Measurements from ENCODE around the gene ADIPOR1.
A peak's percentile ranks its signal among the peaks of the same experiment; 100 is the strongest.
"Not testable (repeated sequence)": the region's sequence is repeated elsewhere in the genome, so short reads cannot be mapped to it uniquely, and the experiment has no call there.

Gene ADIPOR1

DNA sequence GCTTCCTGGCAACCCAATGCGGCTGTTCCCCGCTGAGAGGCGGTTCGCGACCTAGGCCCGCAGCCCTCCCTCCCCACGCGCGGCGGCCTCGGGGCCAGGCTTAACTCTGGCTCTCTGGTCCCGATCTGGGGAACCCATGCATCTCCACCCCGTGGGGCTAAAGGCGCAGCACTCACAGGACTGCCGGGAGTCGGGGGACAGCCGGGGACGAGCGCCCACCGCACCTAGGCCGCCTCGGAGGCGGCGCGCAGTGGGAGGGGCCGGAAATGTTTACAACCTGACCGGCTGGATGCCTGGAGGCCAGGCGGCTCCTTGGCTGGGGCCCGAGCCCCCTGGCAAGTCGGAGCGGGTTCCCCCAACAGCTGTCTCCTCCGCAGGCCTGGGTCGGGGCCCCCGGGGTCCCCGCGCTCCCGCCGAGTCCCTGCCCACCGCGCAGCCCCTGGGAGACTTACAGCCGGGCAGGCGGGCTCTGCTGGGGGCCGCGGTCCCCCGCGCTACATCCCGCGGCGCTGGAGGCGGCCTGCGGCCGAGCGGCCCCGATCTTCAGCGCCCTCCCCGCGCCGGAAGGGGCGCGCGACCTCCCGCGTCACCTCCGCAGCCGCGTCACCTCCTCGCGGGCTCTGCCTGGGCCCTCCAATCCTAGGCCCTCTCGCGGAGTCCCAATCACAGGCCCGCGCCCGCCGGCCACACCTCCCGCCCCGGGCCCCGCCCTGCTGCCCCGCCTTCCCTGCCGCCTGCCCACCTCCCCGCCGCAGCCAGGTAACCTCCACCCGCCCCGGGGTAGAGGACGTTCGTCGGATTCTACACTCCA lies at the start of gene ADIPOR1:
TSS of gene ADIPOR1 (minus strand) at position 580 of the 811 bp plus-strand sequence. CDS start 7,242 bp downstream, outside the sequence.
- peak; percentile 89 for DNase-seq (ENCODE audit: low read depth)

DNA sequence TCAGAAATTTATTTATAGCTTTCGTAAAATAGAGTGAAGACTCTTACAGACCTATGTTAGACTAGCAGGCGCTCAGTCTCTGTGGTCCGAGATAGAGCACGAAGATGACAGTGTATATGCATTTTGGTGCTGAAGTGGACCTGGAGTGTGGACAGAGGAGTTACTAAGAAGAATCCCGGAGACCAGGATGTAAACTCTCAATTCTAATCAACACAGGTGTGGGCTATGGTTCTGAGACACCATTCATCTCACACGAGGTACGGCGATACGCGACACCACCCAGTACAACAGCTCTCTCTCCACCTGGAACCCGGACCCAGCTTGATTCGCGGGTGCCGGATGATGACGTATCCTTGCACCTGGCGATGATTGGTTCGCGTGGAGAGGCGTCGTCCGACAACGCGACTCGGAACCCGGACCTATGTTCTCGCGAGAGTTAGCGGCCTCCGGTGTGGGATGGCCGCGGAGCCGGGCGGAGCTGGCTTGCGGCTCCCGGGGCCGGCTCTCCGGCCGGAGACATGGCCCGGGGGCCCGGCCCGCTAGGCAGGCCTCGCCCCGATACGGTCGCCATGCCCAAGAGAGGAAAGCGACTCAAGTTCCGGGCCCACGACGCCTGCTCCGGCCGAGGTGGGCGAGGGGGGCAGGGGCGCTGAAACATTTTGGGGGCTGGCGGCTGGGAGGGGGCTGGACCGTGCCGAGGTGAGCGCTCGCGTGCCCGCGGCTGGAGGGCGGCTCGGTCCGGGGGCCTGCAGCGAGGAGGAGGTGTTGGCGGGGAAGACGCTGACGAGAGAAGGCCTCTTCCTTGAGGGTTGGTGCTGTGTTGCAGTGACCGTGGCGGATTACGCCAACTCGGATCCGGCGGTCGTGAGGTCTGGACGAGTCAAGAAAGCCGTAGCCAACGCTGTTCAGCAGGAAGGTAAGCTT lies 49.1 kb upstream of the ADIPOR1 start, which contains the start of gene TMEM183A:
TSS of gene TMEM183A (plus strand) at position 427 of the 924 bp plus-strand sequence. CDS start at position 519, 92 bp downstream.
- peak; percentile 92 for DNase-seq (ENCODE audit: low read depth)

GRCh38 chr1:203005395-203006142 lies 47.5 kb upstream of the ADIPOR1 start:
- DNase-seq (ENCODE audit: low read depth) = not testable (repeated sequence)

GRCh38 chr1:203002951-203003350 lies 44.8 kb upstream of the ADIPOR1 start:
- no peak for DNase-seq (ENCODE audit: low read depth)

DNA sequence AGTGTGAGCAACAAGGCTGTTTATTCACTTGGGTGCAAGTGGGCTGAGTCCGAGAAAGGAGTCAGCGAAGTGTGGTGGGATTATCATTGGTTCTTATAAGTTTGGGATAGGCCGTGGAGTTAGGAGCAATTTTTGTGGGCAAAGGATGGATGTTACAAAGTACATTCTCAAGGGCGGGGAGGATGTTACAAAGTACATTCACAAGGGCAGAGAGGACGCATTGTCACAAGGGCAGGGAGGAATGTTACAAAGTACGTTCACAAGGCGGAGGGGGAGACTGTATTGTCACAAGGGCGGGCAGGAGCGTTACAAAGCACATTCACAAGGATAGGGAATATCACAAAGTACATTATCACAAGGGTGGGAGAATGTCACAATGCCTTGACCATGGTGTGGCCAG lies 43.9 kb upstream of the ADIPOR1 start:
- DNase-seq (ENCODE audit: low read depth) = no peak

DNA sequence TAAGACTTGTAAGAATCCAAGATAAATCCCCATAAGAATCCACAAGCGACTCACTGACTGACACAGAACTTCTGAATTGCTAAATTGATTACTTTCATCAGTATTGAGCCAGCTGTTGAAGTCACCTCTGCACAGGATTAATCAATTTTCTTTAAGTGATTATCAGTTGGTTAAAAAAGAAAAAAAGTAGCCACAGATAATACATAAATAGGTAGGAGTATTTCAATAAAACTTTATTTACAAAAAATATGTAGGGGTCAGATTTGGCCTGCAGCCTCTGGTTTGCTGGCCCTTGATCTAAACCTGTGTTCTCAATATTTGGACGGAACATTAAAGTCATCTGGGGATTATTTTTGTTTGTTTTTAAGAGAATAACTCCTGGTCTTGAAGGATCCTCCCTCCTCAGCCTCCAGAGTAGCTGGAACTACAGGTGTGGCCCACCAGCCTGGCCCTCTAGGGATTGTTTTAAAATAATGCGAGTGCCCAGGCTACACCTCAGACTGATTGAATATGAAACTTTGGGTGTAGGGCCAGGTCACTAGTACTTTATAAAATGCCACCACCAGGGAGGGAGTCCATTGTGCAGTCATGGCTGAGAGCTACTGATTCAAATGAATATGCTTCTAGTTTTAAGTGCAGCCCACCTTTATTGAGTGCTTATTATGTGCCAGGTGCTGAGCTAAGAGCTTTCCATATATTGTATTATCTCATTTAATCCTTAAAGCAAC lies 42.3 kb upstream of the ADIPOR1 start:
- DNase-seq (ENCODE audit: low read depth) = no peak

- DNase-seq (ENCODE audit: low read depth) = peak; percentile 54
These were observed 41.0 kb upstream of the ADIPOR1 start for GRCh38 chr1:202998836-202999750.

DNA sequence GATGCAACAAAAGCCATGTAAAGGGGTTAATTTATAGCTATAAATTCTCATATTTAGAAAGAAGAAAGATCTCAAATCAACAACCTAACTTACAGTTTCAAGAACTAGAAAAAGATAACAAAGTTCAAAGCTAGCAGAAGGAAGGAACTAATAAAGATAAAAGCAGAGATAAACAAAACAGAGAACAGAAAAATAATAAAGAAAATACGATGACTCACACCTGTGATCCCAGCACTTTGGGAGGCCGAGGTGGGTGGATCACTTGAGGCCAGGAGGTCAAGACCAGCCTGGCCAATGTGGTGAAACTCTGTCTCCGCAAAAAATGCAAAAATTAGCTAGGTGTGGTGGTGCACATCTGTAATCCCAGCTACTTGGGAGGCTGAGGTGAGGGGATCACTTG lies 36.6 kb upstream of the ADIPOR1 start:
- DNase-seq (ENCODE audit: low read depth) = no peak

DNA sequence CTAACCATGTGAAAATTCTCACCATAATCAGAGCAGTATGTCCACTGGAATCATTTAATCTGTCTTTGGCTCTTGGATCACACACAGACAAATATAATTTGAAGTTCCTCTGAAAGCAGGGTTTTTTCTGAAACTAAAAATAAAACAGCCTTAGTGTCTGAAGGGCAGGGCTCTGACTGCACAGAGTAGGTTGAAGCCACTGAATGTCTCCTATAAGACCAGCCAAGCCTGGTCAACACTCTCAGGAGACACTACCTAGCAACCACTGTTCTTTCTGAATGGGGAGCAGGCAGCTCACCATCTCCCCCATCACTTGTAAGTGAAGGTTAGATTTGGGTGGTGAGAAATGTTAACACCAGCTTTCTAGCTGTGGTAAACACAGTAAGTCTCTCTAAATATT lies 33.0 kb upstream of the ADIPOR1 start:
- no peak for DNase-seq (ENCODE audit: low read depth)

GRCh38 chr1:202989879-202990278 lies 31.8 kb upstream of the ADIPOR1 start:
- DNase-seq (ENCODE audit: low read depth) = no peak

- no peak for DNase-seq (ENCODE audit: low read depth)
These were observed 29.9 kb upstream of the ADIPOR1 start for GRCh38 chr1:202987922-202988583.

DNA sequence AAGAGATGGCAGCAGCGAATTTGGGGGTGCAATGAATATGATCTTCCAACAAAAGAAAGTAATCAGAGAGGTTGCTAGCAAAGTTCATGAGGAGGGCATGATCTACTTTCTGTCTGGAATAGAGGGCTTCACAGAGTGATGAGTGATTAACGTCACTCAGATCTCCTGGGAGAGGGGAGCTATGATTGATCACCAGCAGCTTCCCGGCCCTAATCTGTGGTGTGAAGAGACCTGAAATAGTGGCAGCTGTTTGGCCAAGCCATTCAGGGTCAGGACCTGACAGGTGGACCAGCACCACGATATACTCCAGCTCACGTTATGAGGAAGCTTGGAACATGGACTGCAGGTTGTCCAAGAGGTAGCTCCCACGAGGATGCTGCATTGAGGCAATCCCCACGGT lies 29.1 kb upstream of the ADIPOR1 start:
- DNase-seq (ENCODE audit: low read depth) = no peak

DNA sequence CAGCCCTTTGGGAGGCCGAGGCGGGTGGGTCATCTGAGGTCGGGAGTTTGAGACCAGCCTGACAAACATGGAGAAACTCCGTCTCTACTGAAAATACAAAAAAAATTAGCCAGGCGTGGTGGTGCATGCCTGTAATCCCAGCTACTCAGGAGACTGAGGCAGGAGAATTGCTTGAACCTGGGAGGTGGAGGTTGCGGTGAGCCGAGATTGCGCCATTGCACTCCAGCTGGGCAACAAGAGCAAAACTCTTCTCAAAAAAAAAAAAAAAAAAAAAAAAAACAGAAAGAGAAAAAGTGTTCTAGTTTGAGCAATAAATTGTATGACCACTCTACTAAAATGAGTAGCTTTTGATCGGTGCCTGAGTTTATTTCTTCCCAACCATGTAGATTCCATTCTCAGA lies 28.0 kb upstream of the ADIPOR1 start:
- not testable (repeated sequence) for DNase-seq (ENCODE audit: low read depth)

DNA sequence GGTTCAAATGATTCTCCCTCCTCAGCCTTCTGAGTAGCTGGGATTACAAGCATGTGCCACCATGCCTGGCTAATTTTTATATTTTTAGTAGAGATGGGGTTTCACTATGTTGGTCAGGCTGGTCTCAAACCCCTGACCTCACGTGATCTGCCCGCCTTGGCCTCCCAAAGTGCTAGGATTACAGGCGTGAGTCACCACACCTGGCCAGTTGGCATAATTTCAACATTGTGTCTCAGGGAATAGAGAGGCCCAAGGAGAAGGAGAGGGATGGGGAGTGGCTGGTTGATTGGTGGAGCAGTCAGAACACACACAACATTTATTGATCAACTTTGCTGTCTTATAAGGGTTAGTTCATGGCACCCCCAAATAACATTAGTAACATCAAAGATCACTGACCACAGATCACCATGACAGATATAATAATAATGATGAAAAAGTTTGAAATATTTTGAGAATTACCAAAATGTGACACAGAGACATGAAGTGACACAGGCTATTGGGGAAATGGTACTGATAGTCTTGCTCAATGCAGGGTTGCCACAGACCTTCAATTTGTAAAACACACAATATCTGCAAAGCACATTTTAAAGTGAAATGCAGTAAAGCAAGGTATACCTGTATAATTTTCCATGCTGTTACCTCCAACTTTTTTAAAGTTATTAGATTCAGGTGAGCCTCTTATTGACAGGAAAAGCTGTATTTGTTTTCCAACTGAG lies 24.8 kb upstream of the ADIPOR1 start:
- no peak for DNase-seq (ENCODE audit: low read depth)

DNA sequence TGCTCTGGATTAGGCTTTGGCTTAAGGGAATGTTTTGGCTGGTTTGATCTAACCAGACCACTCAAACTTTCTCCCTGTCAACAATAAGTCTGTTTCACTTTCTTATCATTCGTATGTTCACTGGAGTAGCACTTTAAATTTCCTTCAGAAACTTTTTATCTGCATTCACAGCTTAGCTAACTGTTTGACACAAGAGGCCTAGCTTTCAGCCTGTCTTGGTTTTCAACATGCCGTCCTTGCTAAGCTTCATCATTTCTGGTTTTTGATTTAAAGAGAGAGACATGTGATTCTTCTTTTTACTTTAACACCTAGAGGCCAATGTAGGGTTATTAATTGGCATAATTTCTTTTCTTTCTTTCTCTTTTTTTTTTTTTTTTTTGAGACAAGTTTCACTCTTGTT lies 23.8 kb upstream of the ADIPOR1 start:
- no peak for DNase-seq (ENCODE audit: low read depth)

GRCh38 chr1:202979459-202979858 lies 21.3 kb upstream of the ADIPOR1 start:
- DNase-seq (ENCODE audit: low read depth) = no peak

DNA sequence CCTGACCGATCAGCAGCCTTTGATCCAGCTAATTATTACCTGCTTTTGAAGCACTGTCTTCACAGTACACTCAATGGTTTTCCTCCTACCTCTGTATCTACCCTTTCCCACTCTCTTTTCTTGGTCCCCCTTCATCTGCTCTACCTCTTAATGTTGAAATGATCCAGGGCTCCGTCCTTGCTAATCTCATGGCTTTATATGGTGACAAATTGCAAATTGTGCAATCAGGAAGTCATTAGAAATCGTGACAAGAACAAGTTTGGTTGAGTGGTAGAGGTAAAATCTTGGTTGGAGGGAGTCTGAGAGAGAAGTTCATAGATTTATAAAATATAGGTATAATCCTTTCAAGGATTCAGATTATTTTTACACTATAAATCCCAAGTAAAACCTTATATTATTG lies 18.5 kb upstream of the ADIPOR1 start:
- no peak for DNase-seq (ENCODE audit: low read depth)

GRCh38 chr1:202974856-202975255 lies 16.7 kb upstream of the ADIPOR1 start:
- no peak for DNase-seq (ENCODE audit: low read depth)

DNA sequence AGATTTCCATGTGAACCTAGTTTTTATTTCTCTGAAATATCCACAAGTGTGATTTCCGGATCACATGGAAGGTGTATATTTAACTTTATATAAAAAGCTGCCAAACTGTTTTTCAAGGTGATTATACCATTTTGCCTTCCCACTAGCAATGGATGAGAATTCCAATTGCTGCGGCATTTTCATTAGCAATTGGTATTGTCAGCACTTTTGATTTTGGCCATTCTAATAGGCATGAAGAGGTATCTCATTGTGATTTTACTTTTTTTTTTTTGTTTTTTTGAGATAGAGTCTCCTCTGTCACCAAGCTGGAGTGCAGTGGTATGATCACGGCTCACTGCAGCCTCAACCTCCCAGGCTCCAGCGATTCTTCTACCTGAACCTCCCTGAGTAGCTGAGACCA lies 13.9 kb upstream of the ADIPOR1 start:
- DNase-seq (ENCODE audit: low read depth) = no peak
